SK-MEL-5 (cell line): ENCODE data around the gene WDR6. TPM values are rescaled to one million over a fixed set of nuclear protein-coding genes. Genes with fewer than 3 reads are reported as not detected.

ENCODE experiments used
- DNase-seq: peaks from one replicate; pipeline ENCODE4 v3.0.0-alpha.2; 2016; ENCODE audit warnings: low read depth, low spot score
- in situ Hi-C: cut with HindIII; loops from 2 replicates; pipeline ENCODE4 v1.10.0; 2016; ENCODE audit warnings: low sequenced_read_pairs, high pct_unique_total_duplicates, low pct_unique_long_range_greater_than_20kb
- total RNA-seq: library from RNA; depleted of rRNA; stranded (reverse); fragments of >200 nt; shearing (Covaris generic); gene quantifications from 2 replicates; pipeline ENCODE4 v1.2.3, GENCODE V29; 2014

The WDR6 gene
- total RNA-seq, 1 experiment from 2014 or later: 27.3 TPM

GRCh38 chr3:49021813-49022687 is 14.9 kb downstream of the WDR6 start, which contains the start of gene NDUFAF3:
NDUFAF3 (plus strand) TSS chr3:49022121; CDS start chr3:49022145, 24 bp downstream.
- peak; percentile 90 for DNase-seq
- in situ Hi-C loops: no loop called here

GRCh38 chr3:49022688-49023171 is 15.5 kb downstream of the WDR6 start:
- DNase-seq: no peak
- in situ Hi-C loops: no loop called here

GRCh38 chr3:49023775-49024174 is 16.6 kb downstream of the WDR6 start:
- DNase-seq: no peak
- in situ Hi-C loops: no loop called here

GRCh38 chr3:49024449-49024848 is 17.3 kb downstream of the WDR6 start:
- in situ Hi-C loops: no loop called here
- no peak for DNase-seq

GRCh38 chr3:49025005-49025792 is 18.0 kb downstream of the WDR6 start:
- no peak for DNase-seq
- in situ Hi-C loops: no loop called here

GRCh38 chr3:49025793-49026520 is 18.8 kb downstream of the WDR6 start:
- in situ Hi-C loops: no loop called here
- DNase-seq: no peak

GRCh38 chr3:49026536-49026935 is 19.3 kb downstream of the WDR6 start:
- DNase-seq: no peak
- in situ Hi-C loops: no loop called here

- no peak for DNase-seq
- in situ Hi-C loops: no loop called here
Observed at GRCh38 chr3:49027634-49028033, 20.4 kb downstream of the WDR6 start.

- no peak for DNase-seq
- in situ Hi-C loops: no loop called here
Observed at GRCh38 chr3:49028298-49028672, 21.1 kb downstream of the WDR6 start.

- DNase-seq: peak; percentile 92
- in situ Hi-C loops: no loop called here
Observed at GRCh38 chr3:49028673-49029562, 21.7 kb downstream of the WDR6 start, which contains the start of gene IMPDH2. IMPDH2 (minus strand) TSS chr3:49029398; CDS start chr3:49029350, 48 bp downstream.

GRCh38 chr3:49029563-49029884 is 22.3 kb downstream of the WDR6 start:
- in situ Hi-C loops: no loop called here
- DNase-seq: no peak

- DNase-seq: no peak
- in situ Hi-C loops: no loop called here
Observed at GRCh38 chr3:49030321-49030720, 23.1 kb downstream of the WDR6 start.

GRCh38 chr3:49032646-49033304 is 25.6 kb downstream of the WDR6 start:
- in situ Hi-C loops: no loop called here
- no peak for DNase-seq

- in situ Hi-C loops: no loop called here
- no peak for DNase-seq
Observed at GRCh38 chr3:49034650-49035049, 27.5 kb downstream of the WDR6 start.

- DNase-seq: no peak
- in situ Hi-C loops: no loop called here
Observed at GRCh38 chr3:49035281-49035680, 28.1 kb downstream of the WDR6 start.

GRCh38 chr3:49053543-49053942 is 46.4 kb downstream of the WDR6 start:
- in situ Hi-C loops: no loop called here
- DNase-seq: no peak
